SK-N-SH treated with all-trans-retinoic acid at 6 μM for 48 hours (cell line): ENCODE measurements around the gene GRIK4.

ENCODE experiments used
- ATAC-seq: fragments of 200-7000 bp; cut with Tn5 transposase; 3 replicates; pipeline ENCODE4 v1.9.1; 2020; ENCODE audit warnings: mild to moderate bottlenecking, moderate library complexity
- ARNTL ChIP-seq: fragments of 450-650 bp; formaldehyde crosslinking; IDR thresholded peaks from 2 replicates; pipeline ENCODE4 v1.5.0; 2020; ENCODE audit warnings: low read depth, mild to moderate bottlenecking, moderate library complexity, borderline replicate concordance
- BACH2 ChIP-seq: fragments of 250-450 bp; sonication (Bioruptor Pico); IDR thresholded peaks from 2 replicates; pipeline ENCODE4 v1.9.0; 2021; ENCODE audit warnings: mild to moderate bottlenecking, borderline replicate concordance
- CREB5 ChIP-seq: fragments of 250-450 bp; sonication (Bioruptor Pico); IDR thresholded peaks from 2 replicates; pipeline ENCODE4 v1.5.1; 2020; ENCODE audit warnings: low read depth, mild to moderate bottlenecking, moderate library complexity
- GLIS3 ChIP-seq: fragments of 250-450 bp; sonication (Bioruptor Pico); IDR thresholded peaks from 2 replicates; pipeline ENCODE4 v1.5.0; 2020; ENCODE audit warnings: mild to moderate bottlenecking, moderate library complexity
- ISL1 ChIP-seq: fragments of 250-450 bp; sonication (Bioruptor Pico); IDR thresholded peaks from 2 replicates; pipeline ENCODE4 v2.1.2; 2022; ENCODE audit warnings: mild to moderate bottlenecking, moderate library complexity
- OSR1 ChIP-seq: fragments of 250-450 bp; sonication (Bioruptor Pico); IDR thresholded peaks from 2 replicates; pipeline ENCODE4 v1.8.0; 2022; ENCODE audit warnings: moderate library complexity, mild to moderate bottlenecking, inconsistent platforms
- PATZ1 ChIP-seq: fragments of 250-450 bp; sonication (Bioruptor Pico); IDR thresholded peaks from 2 replicates; pipeline ENCODE4 v1.8.0; 2020; ENCODE audit warnings: mild to moderate bottlenecking, moderate library complexity, borderline replicate concordance
- POU6F1 ChIP-seq: fragments of 250-450 bp; sonication (Bioruptor Pico); IDR thresholded peaks from 2 replicates; pipeline ENCODE4 v1.8.0; 2021; ENCODE audit warnings: low read depth, mild to moderate bottlenecking, moderate library complexity, borderline replicate concordance
- PPARA ChIP-seq: fragments of 250-450 bp; sonication (Bioruptor Pico); IDR thresholded peaks from 2 replicates; pipeline ENCODE4 v1.5.0; 2020; ENCODE audit warnings: mild to moderate bottlenecking, borderline replicate concordance
- RARB ChIP-seq: fragments of 250-450 bp; sonication (Bioruptor Pico); IDR thresholded peaks from 2 replicates; pipeline ENCODE4 v1.8.0; 2021; ENCODE audit warnings: mild to moderate bottlenecking, moderate library complexity
- SNAI2 ChIP-seq: fragments of 250-450 bp; sonication (Bioruptor Pico); IDR thresholded peaks from 2 replicates; pipeline ENCODE4 v1.5.0; 2020; ENCODE audit warnings: mild to moderate bottlenecking, moderate library complexity
- TCF4 ChIP-seq: fragments of 250-450 bp; sonication (Bioruptor Pico); IDR thresholded peaks from 2 replicates; pipeline ENCODE4 v1.8.0; 2021; ENCODE audit warnings: mild to moderate bottlenecking, moderate library complexity, borderline replicate concordance
- TOX ChIP-seq: fragments of 250-450 bp; sonication (Bioruptor Pico); IDR thresholded peaks from 2 replicates; pipeline ENCODE4 v1.8.0; 2021; ENCODE audit warnings: mild to moderate bottlenecking, moderate library complexity, borderline replicate concordance
- ZFP3 ChIP-seq: fragments of 250-450 bp; sonication (Bioruptor Pico); IDR thresholded peaks from 2 replicates; pipeline ENCODE4 v1.5.0; 2020; ENCODE audit warnings: mild to moderate bottlenecking, moderate library complexity
- ZFP30 ChIP-seq: fragments of 450-650 bp; formaldehyde crosslinking; IDR thresholded peaks from 2 replicates; pipeline ENCODE4 v1.5.0; 2022; ENCODE audit warnings: mild to moderate bottlenecking, moderate library complexity
- ZNF565 ChIP-seq: fragments of 450-650 bp; formaldehyde crosslinking; conservative IDR thresholded peaks from 2 replicates; pipeline ENCODE4 v1.5.0; 2020; ENCODE audit warnings: low read depth, mild to moderate bottlenecking, moderate library complexity
- ZNF70 ChIP-seq: fragments of 450-650 bp; formaldehyde crosslinking; IDR thresholded peaks from 2 replicates; pipeline ENCODE4 v1.5.0; 2020; ENCODE audit warnings: mild to moderate bottlenecking, moderate library complexity
- ZNF8 ChIP-seq: fragments of 450-650 bp; formaldehyde crosslinking; IDR thresholded peaks from 2 replicates; pipeline ENCODE4 v1.5.0; 2020; ENCODE audit warnings: mild to moderate bottlenecking, moderate library complexity
- TF ChIP-seq, protein P1 (sequence below): fragments of 250-450 bp; sonication (Bioruptor Pico); IDR thresholded peaks from 2 replicates; pipeline ENCODE4 v1.5.1; 2021; ENCODE audit warnings: mild to moderate bottlenecking, moderate library complexity
- TF ChIP-seq, protein P2 (sequence below): fragments of 250-450 bp; sonication (Bioruptor Pico); IDR thresholded peaks from 2 replicates; pipeline ENCODE4 v1.5.0; 2020; ENCODE audit warnings: mild to moderate bottlenecking, moderate library complexity

The GRIK4 gene

GRCh38 chr11:120830085-120830620, 318.6 kb downstream of the GRIK4 start:
- no peak for ATAC-seq
- no peak for TF ChIP-seq BACH2 (CRISPR knock-in tag)
- no peak for TF ChIP-seq TCF4
- no peak for TF ChIP-seq TOX (CRISPR knock-in tag)
- TF ChIP-seq SNAI2 (CRISPR knock-in tag) = no peak
- TF ChIP-seq ZNF565 (CRISPR knock-in tag) = no peak
- no peak for TF ChIP-seq PPARA (CRISPR knock-in tag)
- TF ChIP-seq ZFP3 (CRISPR knock-in tag) = no peak
- TF ChIP-seq CREB5 = no peak
- TF ChIP-seq OSR1 (CRISPR knock-in tag) = no peak
- no peak for TF ChIP-seq ZFP30
- TF ChIP-seq ZNF8 (CRISPR knock-in tag) = no peak
- TF ChIP-seq, protein P1, sequence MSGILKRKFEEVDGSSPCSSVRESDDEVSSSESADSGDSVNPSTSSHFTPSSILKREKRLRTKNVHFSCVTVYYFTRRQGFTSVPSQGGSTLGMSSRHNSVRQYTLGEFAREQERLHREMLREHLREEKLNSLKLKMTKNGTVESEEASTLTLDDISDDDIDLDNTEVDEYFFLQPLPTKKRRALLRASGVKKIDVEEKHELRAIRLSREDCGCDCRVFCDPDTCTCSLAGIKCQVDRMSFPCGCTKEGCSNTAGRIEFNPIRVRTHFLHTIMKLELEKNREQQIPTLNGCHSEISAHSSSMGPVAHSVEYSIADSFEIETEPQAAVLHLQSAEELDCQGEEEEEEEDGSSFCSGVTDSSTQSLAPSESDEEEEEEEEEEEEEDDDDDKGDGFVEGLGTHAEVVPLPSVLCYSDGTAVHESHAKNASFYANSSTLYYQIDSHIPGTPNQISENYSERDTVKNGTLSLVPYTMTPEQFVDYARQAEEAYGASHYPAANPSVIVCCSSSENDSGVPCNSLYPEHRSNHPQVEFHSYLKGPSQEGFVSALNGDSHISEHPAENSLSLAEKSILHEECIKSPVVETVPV (CRISPR knock-in tag) = no peak
- TF ChIP-seq ARNTL (CRISPR knock-in tag) = no peak
- TF ChIP-seq RARB (CRISPR knock-in tag) = no peak
- TF ChIP-seq POU6F1 (CRISPR knock-in tag) = no peak
- TF ChIP-seq, protein P2, sequence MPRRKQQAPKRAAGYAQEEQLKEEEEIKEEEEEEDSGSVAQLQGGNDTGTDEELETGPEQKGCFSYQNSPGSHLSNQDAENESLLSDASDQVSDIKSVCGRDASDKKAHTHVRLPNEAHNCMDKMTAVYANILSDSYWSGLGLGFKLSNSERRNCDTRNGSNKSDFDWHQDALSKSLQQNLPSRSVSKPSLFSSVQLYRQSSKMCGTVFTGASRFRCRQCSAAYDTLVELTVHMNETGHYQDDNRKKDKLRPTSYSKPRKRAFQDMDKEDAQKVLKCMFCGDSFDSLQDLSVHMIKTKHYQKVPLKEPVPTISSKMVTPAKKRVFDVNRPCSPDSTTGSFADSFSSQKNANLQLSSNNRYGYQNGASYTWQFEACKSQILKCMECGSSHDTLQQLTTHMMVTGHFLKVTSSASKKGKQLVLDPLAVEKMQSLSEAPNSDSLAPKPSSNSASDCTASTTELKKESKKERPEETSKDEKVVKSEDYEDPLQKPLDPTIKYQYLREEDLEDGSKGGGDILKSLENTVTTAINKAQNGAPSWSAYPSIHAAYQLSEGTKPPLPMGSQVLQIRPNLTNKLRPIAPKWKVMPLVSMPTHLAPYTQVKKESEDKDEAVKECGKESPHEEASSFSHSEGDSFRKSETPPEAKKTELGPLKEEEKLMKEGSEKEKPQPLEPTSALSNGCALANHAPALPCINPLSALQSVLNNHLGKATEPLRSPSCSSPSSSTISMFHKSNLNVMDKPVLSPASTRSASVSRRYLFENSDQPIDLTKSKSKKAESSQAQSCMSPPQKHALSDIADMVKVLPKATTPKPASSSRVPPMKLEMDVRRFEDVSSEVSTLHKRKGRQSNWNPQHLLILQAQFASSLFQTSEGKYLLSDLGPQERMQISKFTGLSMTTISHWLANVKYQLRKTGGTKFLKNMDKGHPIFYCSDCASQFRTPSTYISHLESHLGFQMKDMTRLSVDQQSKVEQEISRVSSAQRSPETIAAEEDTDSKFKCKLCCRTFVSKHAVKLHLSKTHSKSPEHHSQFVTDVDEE = no peak
- TF ChIP-seq GLIS3 (CRISPR knock-in tag) = no peak
- TF ChIP-seq, all 23 proteins: peak for 0

DNA sequence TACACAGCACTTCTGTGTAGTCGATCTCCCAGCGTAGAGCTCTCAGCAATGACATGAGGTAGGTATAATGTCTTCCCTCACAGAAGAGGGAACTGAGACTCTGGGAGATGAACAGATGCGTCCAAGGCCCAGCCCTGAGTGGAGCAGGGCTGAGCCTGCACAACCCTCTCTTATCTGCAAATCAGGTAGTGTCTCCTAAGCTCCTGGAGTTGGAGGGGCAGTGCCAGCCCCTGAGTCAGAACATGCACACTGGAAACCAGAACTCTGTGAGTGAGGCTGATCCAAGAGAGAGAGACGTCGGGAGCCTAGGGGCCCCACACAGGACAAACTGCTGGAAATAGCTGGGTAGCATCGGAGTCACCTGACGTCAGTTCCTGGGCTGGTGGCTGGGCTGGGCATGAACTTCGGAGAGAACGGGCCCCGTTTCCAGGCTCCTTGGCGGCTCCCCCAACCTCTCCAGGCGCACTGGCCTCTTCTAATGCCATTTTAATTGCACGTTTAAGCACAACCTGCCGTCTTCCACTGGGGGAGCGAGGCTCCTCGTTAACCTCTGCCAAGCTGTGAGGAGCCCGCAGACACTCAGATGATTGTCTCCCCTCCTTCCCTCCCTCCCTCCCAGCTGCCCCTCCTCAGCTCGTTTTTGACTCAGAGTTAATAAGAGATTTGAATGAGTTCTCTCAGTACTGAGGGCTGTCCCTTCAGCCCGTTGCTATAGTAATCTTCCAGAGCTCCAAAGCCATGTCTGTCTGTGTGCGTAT, 321.1 kb downstream of the GRIK4 start:
- no peak for ATAC-seq
- no peak for TF ChIP-seq ZNF70
- no peak for TF ChIP-seq POU6F1 (CRISPR knock-in tag)
- no peak for TF ChIP-seq PPARA (CRISPR knock-in tag)
- no peak for TF ChIP-seq ZFP30
- TF ChIP-seq, protein P1 (CRISPR knock-in tag) = no peak
- TF ChIP-seq PATZ1 (CRISPR knock-in tag) = no peak
- no peak for TF ChIP-seq GLIS3 (CRISPR knock-in tag)
- no peak for TF ChIP-seq RARB (CRISPR knock-in tag)
- TF ChIP-seq SNAI2 (CRISPR knock-in tag) = no peak
- TF ChIP-seq BACH2 (CRISPR knock-in tag) = no peak
- TF ChIP-seq ARNTL (CRISPR knock-in tag) = no peak
- no peak for TF ChIP-seq TOX (CRISPR knock-in tag)
- TF ChIP-seq ZNF565 (CRISPR knock-in tag) = no peak
- TF ChIP-seq CREB5 = no peak
- TF ChIP-seq ISL1 (CRISPR knock-in tag) = no peak
